Hepatocyte (in vitro differentiated cells): ENCODE data around the gene MFSD1. TPM values are rescaled to one million over a fixed set of nuclear protein-coding genes. Genes with fewer than 3 reads are reported as not detected.
A peak's percentile ranks its signal among the peaks of the same experiment; 100 is the strongest.

Experiments used
- DNase-seq: peaks from one replicate; pipeline ENCODE4 v3.0.0-alpha.2; 2016; ENCODE audit warnings: low spot score
- H2AFZ ChIP-seq: fragments of 200-600 bp; sonication (generic); 2 replicates; pipeline ENCODE4 v1.6.0; 2016; ENCODE audit warnings: antibody characterized with exemption, mild to moderate bottlenecking
- H3K27ac ChIP-seq: fragments of 200-600 bp; sonication (generic); 2 replicates; pipeline ENCODE4 v1.5.1; 2016; ENCODE audit warnings: mild to moderate bottlenecking
- H3K27me3 ChIP-seq: fragments of 200-600 bp; sonication (generic); 2 replicates; pipeline ENCODE4 v1.6.1; 2016
- H3K36me3 ChIP-seq: fragments of 200-600 bp; sonication (generic); replicated peaks from 2 replicates; pipeline ENCODE4 v1.5.1; 2016; ENCODE audit warnings: low read depth; ENCODE audit not compliant: insufficient read depth
- H3K4me1 ChIP-seq: fragments of 200-600 bp; sonication (generic); 2 replicates; pipeline ENCODE4 v1.5.1; 2016; ENCODE audit warnings: mild to moderate bottlenecking, moderate library complexity; ENCODE audit not compliant: insufficient read depth
- H3K4me2 ChIP-seq: fragments of 200-600 bp; sonication (generic); 2 replicates; pipeline ENCODE4 v1.6.0; 2016
- H3K4me3 ChIP-seq: fragments of 200-600 bp; sonication (generic); 2 replicates; pipeline ENCODE4 v1.5.1; 2016; ENCODE audit warnings: mild to moderate bottlenecking
- H3K79me2 ChIP-seq: fragments of 200-600 bp; sonication (generic); 2 replicates; pipeline ENCODE4 v1.6.0; 2017; ENCODE audit warnings: mild to moderate bottlenecking
- H3K9me2 ChIP-seq: fragments of 200-600 bp; sonication (generic); replicated peaks from 2 replicates; pipeline ENCODE4 v1.6.0; 2017; ENCODE audit warnings: mild to moderate bottlenecking; ENCODE audit not compliant: insufficient read depth
- H3K9me3 ChIP-seq: fragments of 200-600 bp; sonication (generic); 2 replicates; pipeline ENCODE4 v1.5.1; 2016; ENCODE audit warnings: low read depth, mild to moderate bottlenecking
- H4K20me1 ChIP-seq: fragments of 200-600 bp; sonication (generic); 2 replicates; pipeline ENCODE4 v1.6.0; 2016; ENCODE audit warnings: mild to moderate bottlenecking; ENCODE audit not compliant: insufficient read depth, poor library complexity, severe bottlenecking
- EZH2 ChIP-seq: fragments of 200-600 bp; sonication (generic); IDR thresholded peaks from 2 replicates; pipeline ENCODE4 v1.6.1; 2016; ENCODE audit warnings: antibody characterized with exemption, mild to moderate bottlenecking, borderline replicate concordance
- EZH2phosphoT487 ChIP-seq: fragments of 200-600 bp; sonication (generic); IDR thresholded peaks from one replicate; pipeline ENCODE4 v1.6.1; 2018; ENCODE audit warnings: antibody characterized with exemption, mild to moderate bottlenecking, low read depth, moderate library complexity; ENCODE audit not compliant: unreplicated experiment, severe bottlenecking
- WGBS: methylation state at CpG from one replicate; pipeline ENCODE4 v1.1.6; 2016; ENCODE audit warnings: low lambda C conversion rate; ENCODE audit errors: missing lambda C conversion rate; 5-methylcytosine and 5-hydroxymethylcytosine counted together
- polyA plus RNA-seq: library from polyadenylated mRNA; unstranded; fragments of >200 nt; fragmentation: Nextera tagmentation; extraction: Ambion mirVana; gene quantifications from 2 replicates; pipeline ENCODE4 v1.2.1, GENCODE V29; 2016
- total RNA-seq: library from RNA; depleted of rRNA; stranded (reverse); fragments of >200 nt; gene quantifications from 2 replicates; pipeline ENCODE4 v1.2.3, GENCODE V29; 2014
- TF ChIP-seq, protein P1 (sequence below): fragments of 200-600 bp; sonication (generic); IDR thresholded peaks from 2 replicates; pipeline ENCODE4 v1.5.1; 2016; ENCODE audit warnings: antibody characterized with exemption, mild to moderate bottlenecking; ENCODE audit not compliant: poor library complexity

The MFSD1 gene
- total and polyA plus RNA-seq, 2 experiments from 2014 or later: 58.6 to 74.9 TPM

DNA sequence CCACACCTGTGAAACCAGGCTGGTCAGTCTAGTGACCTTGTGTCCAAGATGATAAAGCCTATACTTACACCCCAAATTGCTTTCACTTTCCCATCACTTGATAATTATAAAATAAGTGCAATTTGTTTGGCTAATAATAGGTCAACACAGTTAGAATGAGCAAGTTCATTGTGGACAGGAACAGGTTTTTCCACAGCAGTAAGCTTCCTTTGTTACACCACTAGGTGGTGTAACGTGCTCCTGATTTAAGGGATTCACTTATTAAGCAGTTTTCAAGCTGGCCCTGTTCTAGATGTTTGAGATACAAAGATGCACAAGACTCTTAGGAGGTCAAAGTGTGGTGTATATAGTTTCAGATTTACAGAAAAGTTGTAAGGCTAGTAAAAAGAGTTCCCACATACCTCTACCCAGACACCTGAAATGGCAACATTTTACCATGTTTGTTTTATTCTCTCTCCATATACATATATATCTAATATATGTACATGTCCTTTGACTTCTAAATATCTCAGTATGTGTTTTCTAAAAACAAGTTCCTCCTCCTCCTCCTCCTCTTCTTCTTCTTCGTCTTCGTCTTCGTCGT lies 6.8 kb upstream of the MFSD1 start:
- H3K27me3 ChIP-seq: peaks cover 8% of the 10 kb centered on the region
- no peak overlapping the region for H2AFZ ChIP-seq
- H3K4me2 ChIP-seq: no peak overlapping the region
- peak; percentile 54 for DNase-seq
- no peaks in the 10 kb centered on the region for H3K36me3 ChIP-seq
- no peaks in the 10 kb centered on the region for H3K4me1 ChIP-seq
- H4K20me1 ChIP-seq: no peaks in the 10 kb centered on the region
- H3K79me2 ChIP-seq: no peaks in the 10 kb centered on the region
- no peak for TF ChIP-seq EZH2phosphoT487
- TF ChIP-seq, protein P1, sequence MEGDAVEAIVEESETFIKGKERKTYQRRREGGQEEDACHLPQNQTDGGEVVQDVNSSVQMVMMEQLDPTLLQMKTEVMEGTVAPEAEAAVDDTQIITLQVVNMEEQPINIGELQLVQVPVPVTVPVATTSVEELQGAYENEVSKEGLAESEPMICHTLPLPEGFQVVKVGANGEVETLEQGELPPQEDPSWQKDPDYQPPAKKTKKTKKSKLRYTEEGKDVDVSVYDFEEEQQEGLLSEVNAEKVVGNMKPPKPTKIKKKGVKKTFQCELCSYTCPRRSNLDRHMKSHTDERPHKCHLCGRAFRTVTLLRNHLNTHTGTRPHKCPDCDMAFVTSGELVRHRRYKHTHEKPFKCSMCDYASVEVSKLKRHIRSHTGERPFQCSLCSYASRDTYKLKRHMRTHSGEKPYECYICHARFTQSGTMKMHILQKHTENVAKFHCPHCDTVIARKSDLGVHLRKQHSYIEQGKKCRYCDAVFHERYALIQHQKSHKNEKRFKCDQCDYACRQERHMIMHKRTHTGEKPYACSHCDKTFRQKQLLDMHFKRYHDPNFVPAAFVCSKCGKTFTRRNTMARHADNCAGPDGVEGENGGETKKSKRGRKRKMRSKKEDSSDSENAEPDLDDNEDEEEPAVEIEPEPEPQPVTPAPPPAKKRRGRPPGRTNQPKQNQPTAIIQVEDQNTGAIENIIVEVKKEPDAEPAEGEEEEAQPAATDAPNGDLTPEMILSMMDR: peak; percentile 51
- no peaks in the 10 kb centered on the region for H3K9me3 ChIP-seq
- H3K4me3 ChIP-seq: no peak overlapping the region
- 77% methylated on average over 5 of the region's 5 CpGs for WGBS
- no peak overlapping the region for H3K27ac ChIP-seq
- no peaks in the 10 kb centered on the region for H3K9me2 ChIP-seq

DNA sequence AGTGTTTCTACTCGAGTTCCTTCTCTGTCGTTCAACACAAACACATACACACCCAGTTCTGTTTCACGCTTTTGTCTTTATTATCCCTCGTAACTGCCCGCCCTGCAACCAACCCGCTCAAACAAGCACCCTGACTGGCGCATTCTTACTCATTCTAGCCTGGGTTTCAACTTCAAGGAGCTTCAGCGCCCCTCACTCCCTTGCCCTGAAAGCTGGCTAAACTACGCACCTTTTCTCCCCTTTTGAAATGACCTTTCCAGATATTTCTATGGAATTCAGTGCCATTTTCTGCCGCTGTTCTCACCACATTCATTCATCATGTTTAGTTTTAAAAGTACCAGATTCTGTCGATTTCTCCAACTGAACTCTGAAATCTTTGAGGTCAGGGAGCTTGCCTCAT lies 653 bp upstream of the MFSD1 start:
- Histone ChIP-seq H3K27ac (peak overlapping the region; percentile 92), H3K4me2 (peak overlapping the region; percentile 86), H2AFZ (peak overlapping the region; percentile 94), H3K27me3 (peaks cover 8% of the 10 kb centered on the region), H3K36me3 (no peaks in the 10 kb centered on the region), H3K4me1 (peaks cover 13% of the 10 kb centered on the region), H3K9me3 (no peaks in the 10 kb centered on the region), H3K9me2 (no peaks in the 10 kb centered on the region), H4K20me1 (no peaks in the 10 kb centered on the region), H3K4me3 (peak overlapping the region; percentile 48), H3K79me2 (peaks cover 25% of the 10 kb centered on the region)
- WGBS: 16% methylated on average over 11 of the region's 11 CpGs
- peak; percentile 28 for DNase-seq
- TF ChIP-seq EZH2phosphoT487 (no peak), EZH2 (no peak)
- TF ChIP-seq, protein P1: no peak

DNA sequence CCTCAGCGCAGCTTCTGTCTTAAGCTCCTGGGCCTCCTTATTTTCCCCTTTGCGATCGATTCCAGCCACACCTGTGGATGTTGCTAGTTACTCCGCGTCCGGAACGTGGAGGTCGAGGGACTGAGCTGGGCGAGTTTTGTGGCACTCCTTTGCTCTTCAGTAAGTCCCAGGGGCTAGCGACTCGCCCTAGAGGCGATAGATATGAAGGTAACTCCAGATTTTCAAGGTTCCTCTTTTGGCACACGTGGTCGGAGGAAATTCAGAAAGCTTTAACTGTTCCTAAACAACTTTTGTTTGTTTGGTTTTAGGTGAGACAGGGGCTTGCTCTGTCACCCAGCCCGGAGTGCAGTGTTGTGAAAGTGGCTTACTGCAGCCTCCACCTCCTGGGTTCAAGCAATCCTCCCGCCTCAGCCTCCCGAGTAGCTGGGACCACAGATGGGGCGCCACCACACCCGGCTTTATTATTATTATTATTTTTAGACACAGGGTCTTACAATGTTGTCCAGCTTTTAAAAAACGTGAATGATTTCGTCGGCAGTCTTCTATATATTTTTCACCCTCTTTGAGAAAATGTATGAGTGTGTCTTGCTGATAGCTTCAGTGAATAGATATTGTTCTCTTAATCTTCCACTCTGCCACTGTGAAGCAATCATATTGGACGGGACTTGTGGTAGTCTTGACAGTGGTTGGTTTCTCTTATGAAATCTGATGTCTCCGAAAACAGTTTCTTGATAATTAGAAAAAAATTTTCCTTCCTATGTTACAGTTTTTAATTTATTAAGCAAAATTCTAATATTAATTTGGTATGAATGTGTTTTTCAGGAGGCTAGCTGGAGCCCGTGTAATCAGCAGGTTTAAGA lies 785 bp downstream of the MFSD1 start:
- peak overlapping the region; percentile 94 for H2AFZ ChIP-seq
- no peak for TF ChIP-seq EZH2phosphoT487
- no peak for TF ChIP-seq EZH2
- TF ChIP-seq, protein P1: no peak
- H3K4me1 ChIP-seq: peaks cover 13% of the 10 kb centered on the region
- 37% methylated on average over 25 of the region's 25 CpGs for WGBS
- H3K9me2 ChIP-seq: no peaks in the 10 kb centered on the region
- no peaks in the 10 kb centered on the region for H4K20me1 ChIP-seq
- no peaks in the 10 kb centered on the region for H3K9me3 ChIP-seq
- H3K36me3 ChIP-seq: no peaks in the 10 kb centered on the region
- H3K27me3 ChIP-seq: no peaks in the 10 kb centered on the region
- H3K4me2 ChIP-seq: peak overlapping the region; percentile 86
- DNase-seq: peak; percentile 46
- peak overlapping the region; percentile 84 for H3K4me3 ChIP-seq
- H3K79me2 ChIP-seq: peaks cover 25% of the 10 kb centered on the region
- peak overlapping the region; percentile 92 for H3K27ac ChIP-seq
